Stimulated activated CD4-positive, alpha-beta T cell treated with anti-CD3 and anti-CD28 coated beads, Interleukin-12 subunit alpha, Interleukin-12 subunit beta, amount 100 ng/mL, for 4 hours (primary cell): ENCODE measurements around the gene GPBP1.
"Not testable (repeated sequence)": the region's sequence is repeated elsewhere in the genome, so short reads cannot be mapped to it uniquely, and the experiment has no call there.

Experiments
- DNase-seq: peaks from one replicate; pipeline ENCODE4 v3.0.0-alpha.2; 2020

The GPBP1 gene

GRCh38 chr5:57177479-57178156 is 3.8 kb downstream of the GPBP1 start:
- DNase-seq: no peak

- not testable (repeated sequence) for DNase-seq
Measured at GRCh38 chr5:57178238-57178637, 4.4 kb downstream of the GPBP1 start.

GRCh38 chr5:57179262-57180200 is 5.7 kb downstream of the GPBP1 start:
- DNase-seq: no peak

- no peak for DNase-seq
Measured at GRCh38 chr5:57181154-57181553, 7.3 kb downstream of the GPBP1 start.

GRCh38 chr5:57184322-57184721 is 10.5 kb downstream of the GPBP1 start:
- no peak for DNase-seq

- no peak for DNase-seq
Measured at GRCh38 chr5:57185313-57185712, 11.5 kb downstream of the GPBP1 start.

GRCh38 chr5:57186194-57186593 is 12.3 kb downstream of the GPBP1 start:
- DNase-seq: no peak

GRCh38 chr5:57187977-57188376 is 14.1 kb downstream of the GPBP1 start:
- not testable (repeated sequence) for DNase-seq

- no peak for DNase-seq
Measured at GRCh38 chr5:57189515-57189914, 15.7 kb downstream of the GPBP1 start.

- DNase-seq: no peak
Measured at GRCh38 chr5:57190593-57190992, 16.7 kb downstream of the GPBP1 start.

GRCh38 chr5:57191163-57191562 is 17.3 kb downstream of the GPBP1 start:
- DNase-seq: no peak

- no peak for DNase-seq
Measured at GRCh38 chr5:57191986-57192385, 18.1 kb downstream of the GPBP1 start.

GRCh38 chr5:57192832-57193231 is 19.0 kb downstream of the GPBP1 start:
- DNase-seq: not testable (repeated sequence)

- DNase-seq: no peak
Measured at GRCh38 chr5:57193757-57194413, 20.0 kb downstream of the GPBP1 start.

GRCh38 chr5:57194653-57195052 is 20.8 kb downstream of the GPBP1 start:
- DNase-seq: no peak

- DNase-seq: no peak
Measured at GRCh38 chr5:57195060-57195459, 21.2 kb downstream of the GPBP1 start.

- no peak for DNase-seq
Measured at GRCh38 chr5:57199866-57200265, 26.0 kb downstream of the GPBP1 start.

GRCh38 chr5:57202811-57203210 is 29.0 kb downstream of the GPBP1 start:
- no peak for DNase-seq

GRCh38 chr5:57207007-57207653 is 33.3 kb downstream of the GPBP1 start:
- no peak for DNase-seq

GRCh38 chr5:57207681-57208080 is 33.8 kb downstream of the GPBP1 start:
- DNase-seq: no peak

GRCh38 chr5:57209316-57210040 is 35.6 kb downstream of the GPBP1 start:
- no peak for DNase-seq

GRCh38 chr5:57210633-57211032 is 36.8 kb downstream of the GPBP1 start:
- no peak for DNase-seq
